GM23338 (cell line): ENCODE results near the gene AKR1E2. TPM values are rescaled to one million over a fixed set of nuclear protein-coding genes. Genes with fewer than 3 reads are reported as not detected.

Experiments
- ATAC-seq: fragments of 200-7000 bp; cut with Tn5 transposase; 3 replicates; pipeline ENCODE4 v1.9.1; 2020
- DNase-seq: peaks from one replicate; pipeline ENCODE4 v3.0.0-alpha.2; 2015; ENCODE audit warnings: low spot score
- H2AFZ ChIP-seq: fragments of 200-600 bp; sonication (generic); 2 replicates; pipeline ENCODE4 v1.8.0; 2016; ENCODE audit warnings: antibody characterized with exemption, mild to moderate bottlenecking, moderate library complexity
- H3F3A ChIP-seq: fragments of 200-600 bp; sonication (generic); replicated peaks from 2 replicates; pipeline ENCODE4 v1.8.0; 2017; ENCODE audit warnings: antibody characterized with exemption, mixed run types, low read depth
- H3K27ac ChIP-seq: fragments of 200-600 bp; sonication (generic); 2 replicates; pipeline ENCODE4 v1.6.1; 2016; ENCODE audit warnings: low read depth
- H3K27me3 ChIP-seq: fragments of 200-600 bp; sonication (generic); 2 replicates; pipeline ENCODE4 v1.8.0; 2016; ENCODE audit warnings: mild to moderate bottlenecking, mixed run types, moderate library complexity; ENCODE audit not compliant: insufficient read depth
- H3K36me3 ChIP-seq: fragments of 200-600 bp; sonication (generic); 2 replicates; pipeline ENCODE4 v1.8.0; 2016; ENCODE audit warnings: mild to moderate bottlenecking; ENCODE audit not compliant: insufficient read depth
- H3K4me1 ChIP-seq: fragments of 200-600 bp; sonication (generic); 2 replicates; pipeline ENCODE4 v1.8.0; 2016; ENCODE audit warnings: mild to moderate bottlenecking, moderate library complexity; ENCODE audit not compliant: insufficient read depth
- H3K4me2 ChIP-seq: fragments of 200-600 bp; sonication (generic); 2 replicates; pipeline ENCODE4 v1.7.1; 2017; ENCODE audit warnings: mixed run types
- H3K4me3 ChIP-seq: fragments of 200-600 bp; sonication (generic); 2 replicates; pipeline ENCODE4 v1.6.1; 2016; ENCODE audit warnings: mixed run types
- H3K79me2 ChIP-seq: fragments of 200-600 bp; sonication (generic); replicated peaks from 2 replicates; pipeline ENCODE4 v1.8.0; 2017; ENCODE audit warnings: mild to moderate bottlenecking; ENCODE audit not compliant: insufficient read depth
- H3K9me2 ChIP-seq: fragments of 200-600 bp; sonication (generic); 2 replicates; pipeline ENCODE4 v1.8.0; 2017; ENCODE audit not compliant: insufficient read depth
- H4K20me1 ChIP-seq: fragments of 200-600 bp; sonication (generic); replicated peaks from 2 replicates; pipeline ENCODE4 v1.8.0; 2017; ENCODE audit warnings: mild to moderate bottlenecking; ENCODE audit not compliant: insufficient read depth
- H3K27ac Mint-ChIP-seq: 2 replicates; pipeline ENCODE4 v1.8.0; 2020; ENCODE audit warnings: inconsistent platforms, mild to moderate bottlenecking, moderate library complexity, mixed read lengths
- H3K27me3 Mint-ChIP-seq: 3 replicates; pipeline ENCODE4 v1.8.0; 2022; ENCODE audit warnings: low read depth, mild to moderate bottlenecking, moderate library complexity, mixed read lengths, inconsistent platforms; ENCODE audit not compliant: insufficient read depth, poor library complexity
- H3K36me3 Mint-ChIP-seq: 3 replicates; pipeline ENCODE4 v1.8.0; 2021; ENCODE audit warnings: low read depth, mild to moderate bottlenecking, inconsistent platforms, moderate library complexity, mixed read lengths
- H3K4me1 Mint-ChIP-seq: 3 replicates; pipeline ENCODE4 v1.8.0; 2020; ENCODE audit warnings: mild to moderate bottlenecking, inconsistent platforms, mixed read lengths
- H3K4me3 Mint-ChIP-seq: 3 replicates; pipeline ENCODE4 v1.8.0; 2021; ENCODE audit warnings: moderate library complexity, mild to moderate bottlenecking, inconsistent platforms, mixed read lengths
- H3K9me3 Mint-ChIP-seq: 3 replicates; pipeline ENCODE4 v1.8.0; 2020; ENCODE audit warnings: moderate library complexity, mild to moderate bottlenecking, inconsistent platforms, mixed read lengths
- CREB1 ChIP-seq: fragments of 250-450 bp; sonication (Bioruptor Pico); IDR thresholded peaks from 2 replicates; pipeline ENCODE4 v1.5.0; 2020; ENCODE audit warnings: low read depth, mild to moderate bottlenecking, moderate library complexity
- CTCF ChIP-seq, 2 experiments: fragments of 200-600 bp in 1 of 2; sonication (generic) in 1 of 2; conservative IDR thresholded peaks; 2 replicates each; pipeline versions ENCODE4 v1.5.1 to v1.6.1; 2016 to 2017; ENCODE audit warnings: antibody characterized with exemption in 2 of 2, low read depth in 2 of 2, mild to moderate bottlenecking in 2 of 2, moderate library complexity in 1 of 2
- EZH2phosphoT487 ChIP-seq: fragments of 200-600 bp; sonication (generic); IDR thresholded peaks from one replicate; pipeline ENCODE4 v1.8.1; 2018; ENCODE audit warnings: antibody characterized with exemption; ENCODE audit not compliant: unreplicated experiment
- JUNB ChIP-seq: IDR thresholded peaks from one replicate; pipeline ENCODE4 v1.6.1; 2016; ENCODE audit warnings: antibody characterized with exemption; ENCODE audit not compliant: unreplicated experiment
- REST ChIP-seq: IDR thresholded peaks from one replicate; pipeline ENCODE4 v1.6.1; 2018; ENCODE audit warnings: antibody characterized with exemption; ENCODE audit not compliant: unreplicated experiment
- polyA plus RNA-seq: library from polyadenylated mRNA; unstranded; fragments of >200 nt; fragmentation: Nextera tagmentation; extraction: Ambion mirVana; gene quantifications from 2 replicates; pipeline ENCODE4 v1.2.1, GENCODE V29; 2016
- total RNA-seq: library from RNA; depleted of rRNA; stranded (reverse); fragments of >200 nt; shearing (Covaris generic); gene quantifications from 2 replicates; pipeline ENCODE4 v1.2.3, GENCODE V29; 2014
- TF ChIP-seq, protein P1 (sequence below): fragments of 250-450 bp; sonication (Bioruptor Pico); IDR thresholded peaks from 2 replicates; pipeline ENCODE4 v1.5.0; 2020; ENCODE audit warnings: mild to moderate bottlenecking, moderate library complexity

The AKR1E2 gene
- total and polyA plus RNA-seq, 2 experiments from 2014 or later: 2.2 to 4.3 TPM

DNA sequence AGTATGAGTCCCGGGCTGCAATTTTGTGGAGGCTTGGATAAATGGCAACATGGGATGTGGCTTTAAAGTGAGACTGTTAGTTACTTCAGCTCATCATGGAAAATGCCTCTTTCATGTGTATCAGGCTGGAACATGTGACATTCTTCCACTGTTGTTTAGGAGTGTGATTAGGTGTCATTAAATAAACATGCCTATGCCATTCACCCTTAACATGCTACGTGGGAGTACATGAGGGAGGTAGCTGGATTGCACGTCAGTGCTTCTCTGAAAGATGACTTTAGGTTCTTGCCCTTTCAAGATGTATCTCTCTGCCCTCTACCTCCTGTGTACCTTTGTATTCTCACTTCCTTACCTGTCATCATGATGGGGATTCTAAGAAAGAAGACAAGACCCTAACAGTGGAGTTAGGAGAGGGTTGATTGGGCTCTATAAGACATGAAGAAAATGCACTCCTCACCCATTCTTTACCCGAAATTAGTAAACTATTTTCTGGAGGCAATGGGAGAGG, 8.9 kb downstream of the AKR1E2 start:
- Histone ChIP-seq H3K4me3 (no peak overlapping the region), H3K9me2 (no peaks in the 10 kb centered on the region), H3F3A (no peaks in the 10 kb centered on the region), H3K27me3 (no peaks in the 10 kb centered on the region), H3K79me2 (no peaks in the 10 kb centered on the region), H2AFZ (no peak overlapping the region), H3K4me1 (no peaks in the 10 kb centered on the region), H3K36me3 (no peaks in the 10 kb centered on the region), H3K27ac (no peak overlapping the region), H4K20me1 (no peaks in the 10 kb centered on the region), H3K4me2 (no peak overlapping the region)
- peaks cover 4% of the 10 kb centered on the region; the same call in 1 of the 3 replicates for H3K36me3 Mint-ChIP-seq
- no peak for ATAC-seq
- H3K27me3 Mint-ChIP-seq: peaks cover 2% of the 10 kb centered on the region
- no peaks in the 10 kb centered on the region for H3K9me3 Mint-ChIP-seq
- TF ChIP-seq REST: no peak
- no peak for TF ChIP-seq CTCF (conservative IDR thresholded peaks at IDR 0.05; ENCODE audit: low read depth in 2 of 2)
- TF ChIP-seq CREB1 (CRISPR knock-in tag): no peak
- no peak for TF ChIP-seq EZH2phosphoT487
- TF ChIP-seq JUNB: no peak
- TF ChIP-seq, protein P1, sequence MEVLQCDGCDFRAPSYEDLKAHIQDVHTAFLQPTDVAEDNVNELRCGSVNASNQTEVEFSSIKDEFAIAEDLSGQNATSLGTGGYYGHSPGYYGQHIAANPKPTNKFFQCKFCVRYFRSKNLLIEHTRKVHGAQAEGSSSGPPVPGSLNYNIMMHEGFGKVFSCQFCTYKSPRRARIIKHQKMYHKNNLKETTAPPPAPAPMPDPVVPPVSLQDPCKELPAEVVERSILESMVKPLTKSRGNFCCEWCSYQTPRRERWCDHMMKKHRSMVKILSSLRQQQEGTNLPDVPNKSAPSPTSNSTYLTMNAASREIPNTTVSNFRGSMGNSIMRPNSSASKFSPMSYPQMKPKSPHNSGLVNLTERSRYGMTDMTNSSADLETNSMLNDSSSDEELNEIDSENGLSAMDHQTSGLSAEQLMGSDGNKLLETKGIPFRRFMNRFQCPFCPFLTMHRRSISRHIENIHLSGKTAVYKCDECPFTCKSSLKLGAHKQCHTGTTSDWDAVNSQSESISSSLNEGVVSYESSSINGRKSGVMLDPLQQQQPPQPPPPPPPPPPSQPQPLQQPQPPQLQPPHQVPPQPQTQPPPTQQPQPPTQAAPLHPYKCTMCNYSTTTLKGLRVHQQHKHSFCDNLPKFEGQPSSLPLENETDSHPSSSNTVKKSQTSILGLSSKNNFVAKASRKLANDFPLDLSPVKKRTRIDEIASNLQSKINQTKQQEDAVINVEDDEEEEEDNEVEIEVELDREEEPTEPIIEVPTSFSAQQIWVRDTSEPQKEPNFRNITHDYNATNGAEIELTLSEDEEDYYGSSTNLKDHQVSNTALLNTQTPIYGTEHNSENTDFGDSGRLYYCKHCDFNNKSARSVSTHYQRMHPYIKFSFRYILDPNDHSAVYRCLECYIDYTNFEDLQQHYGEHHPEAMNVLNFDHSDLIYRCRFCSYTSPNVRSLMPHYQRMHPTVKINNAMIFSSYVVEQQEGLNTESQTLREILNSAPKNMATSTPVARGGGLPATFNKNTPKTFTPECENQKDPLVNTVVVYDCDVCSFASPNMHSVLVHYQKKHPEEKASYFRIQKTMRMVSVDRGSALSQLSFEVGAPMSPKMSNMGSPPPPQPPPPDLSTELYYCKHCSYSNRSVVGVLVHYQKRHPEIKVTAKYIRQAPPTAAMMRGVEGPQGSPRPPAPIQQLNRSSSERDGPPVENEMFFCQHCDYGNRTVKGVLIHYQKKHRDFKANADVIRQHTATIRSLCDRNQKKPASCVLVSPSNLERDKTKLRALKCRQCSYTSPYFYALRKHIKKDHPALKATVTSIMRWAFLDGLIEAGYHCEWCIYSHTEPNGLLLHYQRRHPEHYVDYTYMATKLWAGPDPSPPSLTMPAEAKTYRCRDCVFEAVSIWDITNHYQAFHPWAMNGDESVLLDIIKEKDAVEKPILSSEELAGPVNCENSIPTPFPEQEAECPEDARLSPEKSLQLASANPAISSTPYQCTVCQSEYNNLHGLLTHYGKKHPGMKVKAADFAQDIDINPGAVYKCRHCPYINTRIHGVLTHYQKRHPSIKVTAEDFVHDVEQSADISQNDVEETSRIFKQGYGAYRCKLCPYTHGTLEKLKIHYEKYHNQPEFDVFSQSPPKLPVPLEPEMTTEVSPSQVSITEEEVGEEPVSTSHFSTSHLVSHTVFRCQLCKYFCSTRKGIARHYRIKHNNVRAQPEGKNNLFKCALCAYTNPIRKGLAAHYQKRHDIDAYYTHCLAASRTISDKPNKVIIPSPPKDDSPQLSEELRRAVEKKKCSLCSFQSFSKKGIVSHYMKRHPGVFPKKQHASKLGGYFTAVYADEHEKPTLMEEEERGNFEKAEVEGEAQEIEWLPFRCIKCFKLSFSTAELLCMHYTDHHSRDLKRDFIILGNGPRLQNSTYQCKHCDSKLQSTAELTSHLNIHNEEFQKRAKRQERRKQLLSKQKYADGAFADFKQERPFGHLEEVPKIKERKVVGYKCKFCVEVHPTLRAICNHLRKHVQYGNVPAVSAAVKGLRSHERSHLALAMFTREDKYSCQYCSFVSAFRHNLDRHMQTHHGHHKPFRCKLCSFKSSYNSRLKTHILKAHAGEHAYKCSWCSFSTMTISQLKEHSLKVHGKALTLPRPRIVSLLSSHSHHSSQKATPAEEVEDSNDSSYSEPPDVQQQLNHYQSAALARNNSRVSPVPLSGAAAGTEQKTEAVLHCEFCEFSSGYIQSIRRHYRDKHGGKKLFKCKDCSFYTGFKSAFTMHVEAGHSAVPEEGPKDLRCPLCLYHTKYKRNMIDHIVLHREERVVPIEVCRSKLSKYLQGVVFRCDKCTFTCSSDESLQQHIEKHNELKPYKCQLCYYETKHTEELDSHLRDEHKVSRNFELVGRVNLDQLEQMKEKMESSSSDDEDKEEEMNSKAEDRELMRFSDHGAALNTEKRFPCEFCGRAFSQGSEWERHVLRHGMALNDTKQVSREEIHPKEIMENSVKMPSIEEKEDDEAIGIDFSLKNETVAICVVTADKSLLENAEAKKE: no peak
- H3K4me1 Mint-ChIP-seq: no peaks in the 10 kb centered on the region
- DNase-seq: no peak
- no peak overlapping the region for H3K4me3 Mint-ChIP-seq
- no peak overlapping the region for H3K27ac Mint-ChIP-seq
